HG03095 (cell line): Measurements from ENCODE around the gene TPI1.

Source experiments
- ATAC-seq: cut with Tn5 transposase; IDR thresholded peaks from one replicate; pipeline ENCODE4 v1.9.1; 2021; ENCODE audit warnings: moderate library complexity; ENCODE audit not compliant: unreplicated experiment

The TPI1 gene

DNA sequence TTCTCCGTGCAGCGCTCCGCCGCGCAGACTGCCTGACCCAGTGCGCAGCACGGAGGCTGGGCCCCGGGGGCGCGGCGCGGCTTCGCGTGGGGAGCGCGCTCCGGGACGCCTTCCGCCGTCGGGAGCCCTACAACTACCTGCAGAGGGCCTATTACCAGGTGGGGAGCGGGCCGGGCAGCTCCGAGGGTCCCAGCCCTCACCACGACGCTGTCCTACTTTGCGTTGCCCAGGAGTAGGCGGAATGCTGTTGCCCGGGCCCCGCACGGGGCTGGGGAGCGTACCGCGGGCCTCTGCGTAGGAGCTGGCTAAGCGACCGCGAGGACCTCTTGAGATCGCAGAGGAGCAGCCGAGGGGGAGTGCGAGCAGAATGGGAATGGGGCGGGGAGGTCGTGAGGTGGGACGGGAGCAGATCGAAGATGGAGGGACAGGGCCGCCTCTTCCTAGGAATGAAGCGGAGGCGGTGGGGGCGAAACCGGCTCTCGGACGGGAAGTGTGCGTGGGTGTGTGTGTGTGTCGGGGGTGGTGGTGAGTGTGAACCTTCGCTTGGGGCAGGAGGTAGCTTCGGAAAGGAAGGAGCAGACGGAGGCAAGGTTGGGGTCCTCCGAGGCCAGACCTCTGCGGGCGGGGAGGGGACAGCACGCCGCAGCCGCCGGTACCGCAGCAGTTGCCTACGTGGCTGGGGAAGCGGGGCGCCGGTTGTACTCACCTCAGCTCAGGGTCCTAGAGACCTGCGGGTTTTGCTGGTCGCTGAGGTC is 38.4 kb upstream of the TPI1 start:
- no peak for ATAC-seq

DNA sequence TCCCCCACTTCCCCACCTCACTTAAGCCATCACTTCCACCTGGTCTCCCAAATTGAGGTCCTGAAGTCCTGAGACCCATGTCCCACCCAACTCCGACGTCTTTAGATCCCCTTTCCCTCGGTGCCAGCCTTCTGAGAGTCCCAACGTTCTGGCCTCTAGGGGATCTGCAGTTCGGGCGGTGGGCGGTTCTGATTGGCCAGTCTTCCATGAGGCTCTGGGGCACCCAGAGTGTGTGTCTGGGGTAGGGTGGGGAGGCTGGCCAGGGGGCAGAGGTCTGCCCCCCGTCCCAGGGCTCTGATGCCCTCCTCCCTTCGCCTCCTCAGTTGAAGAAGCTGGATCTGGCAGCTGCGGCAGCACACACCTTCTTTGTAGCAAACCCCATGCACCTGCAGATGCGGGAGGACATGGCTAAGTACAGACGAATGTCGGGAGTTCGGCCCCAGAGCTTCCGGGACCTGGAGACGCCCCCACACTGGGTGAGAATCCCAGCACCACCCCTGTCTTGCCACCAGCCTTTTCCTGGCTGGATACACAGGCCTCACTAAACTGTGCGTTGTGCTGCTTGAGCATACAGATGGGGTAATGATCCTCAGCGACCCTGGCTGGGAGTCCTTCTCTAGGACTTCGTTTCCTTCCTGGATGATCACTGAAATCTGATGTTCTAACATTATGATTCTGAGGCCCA is 37.7 kb upstream of the TPI1 start:
- no peak for ATAC-seq

DNA sequence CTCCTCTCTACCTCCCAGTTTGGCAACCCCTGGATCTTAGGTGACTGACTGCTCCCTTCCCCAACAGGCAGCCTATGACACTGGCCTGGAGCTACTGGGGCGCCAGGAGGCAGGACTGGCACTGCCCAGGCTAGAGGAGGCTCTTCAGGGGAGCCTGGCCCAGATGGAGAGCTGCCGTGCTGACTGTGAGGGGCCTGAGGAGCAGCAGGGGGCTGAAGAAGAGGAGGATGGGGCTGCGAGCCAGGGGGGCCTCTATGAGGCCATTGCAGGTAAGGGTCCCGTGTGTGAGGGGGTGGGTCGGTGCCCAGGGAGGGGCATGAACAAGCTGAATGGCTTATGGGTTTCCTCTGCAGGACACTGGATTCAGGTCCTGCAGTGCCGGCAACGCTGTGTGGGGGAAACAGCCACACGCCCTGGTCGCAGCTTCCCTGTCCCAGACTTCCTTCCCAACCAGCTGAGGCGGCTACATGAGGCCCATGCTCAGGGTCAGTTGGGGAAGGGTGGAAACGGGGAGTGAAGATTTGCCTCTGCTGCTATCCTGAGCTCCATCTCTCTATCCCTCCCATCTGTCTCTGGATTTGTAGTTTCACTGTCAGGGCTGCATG is 36.9 kb upstream of the TPI1 start:
- ATAC-seq, result no peak

DNA sequence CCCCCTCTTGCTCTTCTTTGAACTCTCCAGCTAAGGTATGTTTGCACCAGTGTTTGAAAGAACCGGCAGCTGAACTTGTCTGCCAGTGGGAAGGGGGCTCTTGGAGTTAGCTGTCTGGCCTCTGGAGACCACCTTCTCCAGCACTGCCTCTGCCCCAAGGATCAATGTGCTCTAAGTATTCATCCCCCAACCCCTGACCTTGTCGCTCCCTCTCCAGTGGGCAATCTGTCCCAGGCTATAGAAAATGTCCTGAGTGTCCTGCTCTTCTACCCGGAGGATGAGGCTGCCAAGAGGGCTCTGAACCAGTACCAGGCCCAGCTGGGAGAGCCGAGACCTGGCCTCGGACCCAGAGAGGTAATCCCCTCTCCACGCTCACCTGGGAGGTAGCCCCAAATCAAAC is 36.3 kb upstream of the TPI1 start:
- no peak for ATAC-seq

DNA sequence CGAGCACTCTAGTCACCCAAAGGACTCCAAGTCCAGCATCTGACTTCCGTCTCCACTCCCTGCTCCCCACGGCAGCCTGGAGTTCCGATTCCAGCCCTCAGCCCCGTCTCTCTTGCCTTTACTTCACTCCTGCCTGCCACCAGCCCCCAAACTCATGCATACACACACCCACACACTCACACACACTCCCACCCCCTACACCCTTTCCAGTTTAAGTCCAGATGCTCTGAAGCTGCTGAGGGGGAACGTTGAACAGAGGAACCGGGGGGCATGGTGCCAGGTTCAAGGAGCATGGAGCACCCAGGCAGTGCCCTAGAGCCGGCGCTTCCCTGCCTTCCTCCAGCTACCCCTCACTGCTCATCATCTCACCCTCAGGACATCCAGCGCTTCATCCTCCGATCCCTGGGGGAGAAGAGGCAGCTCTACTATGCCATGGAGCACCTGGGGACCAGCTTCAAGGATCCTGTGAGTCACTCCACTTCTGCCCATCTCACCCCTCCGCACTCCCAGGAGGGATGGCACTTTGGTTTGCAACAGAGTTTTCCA is 35.8 kb upstream of the TPI1 start:
- no peak for ATAC-seq

DNA sequence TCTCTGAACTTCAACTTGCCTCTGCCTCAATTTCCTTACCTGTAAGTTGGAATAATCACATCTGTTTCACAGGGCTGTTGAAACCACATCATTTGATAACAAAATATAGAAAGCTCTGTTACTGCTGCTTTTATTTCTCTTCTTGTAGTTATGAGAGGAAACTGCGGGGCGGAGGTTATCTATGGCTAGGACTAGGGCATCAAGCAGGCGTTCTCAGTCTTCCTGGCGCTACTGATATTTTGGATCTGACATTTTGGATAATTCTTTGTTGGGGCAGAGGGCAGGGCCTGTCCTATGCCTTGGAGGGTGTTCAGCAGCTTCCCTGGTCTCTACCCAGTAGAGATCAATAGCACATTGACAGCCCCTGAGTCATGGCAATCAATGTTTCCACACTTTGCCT is 35.2 kb upstream of the TPI1 start:
- ATAC-seq, result no peak

DNA sequence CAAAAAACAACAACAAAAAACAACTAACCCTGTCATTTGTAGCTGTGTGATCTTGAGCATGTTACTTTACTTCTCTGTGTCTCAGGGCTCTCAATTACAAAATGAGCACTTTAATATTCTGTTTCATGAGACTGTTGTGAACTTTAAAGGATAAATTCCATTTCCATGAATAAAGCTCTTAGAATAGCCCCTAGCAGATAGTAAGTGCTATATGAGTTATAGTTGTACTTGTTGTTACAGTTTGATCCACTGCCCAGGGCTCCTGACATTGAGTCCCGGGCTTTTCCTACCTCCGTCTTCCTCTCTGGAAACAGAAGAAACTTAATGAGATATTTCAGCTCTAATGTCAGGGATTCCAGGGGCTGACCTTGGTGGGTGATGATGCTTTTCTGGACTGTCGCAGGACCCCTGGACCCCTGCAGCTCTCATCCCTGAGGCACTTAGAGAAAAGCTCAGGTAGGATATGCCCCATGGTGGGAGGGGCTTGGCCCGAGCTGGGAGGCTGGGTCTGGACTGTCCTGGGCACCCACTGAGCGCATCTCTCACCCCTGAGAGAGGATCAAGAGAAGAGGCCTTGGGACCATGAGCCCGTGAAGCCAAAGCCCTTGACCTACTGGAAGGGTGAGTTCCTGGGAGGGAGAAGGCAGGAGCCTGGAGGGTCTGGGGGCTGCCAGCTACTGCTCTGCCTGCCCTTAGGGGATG is 34.0 kb upstream of the TPI1 start:
- no peak for ATAC-seq

DNA sequence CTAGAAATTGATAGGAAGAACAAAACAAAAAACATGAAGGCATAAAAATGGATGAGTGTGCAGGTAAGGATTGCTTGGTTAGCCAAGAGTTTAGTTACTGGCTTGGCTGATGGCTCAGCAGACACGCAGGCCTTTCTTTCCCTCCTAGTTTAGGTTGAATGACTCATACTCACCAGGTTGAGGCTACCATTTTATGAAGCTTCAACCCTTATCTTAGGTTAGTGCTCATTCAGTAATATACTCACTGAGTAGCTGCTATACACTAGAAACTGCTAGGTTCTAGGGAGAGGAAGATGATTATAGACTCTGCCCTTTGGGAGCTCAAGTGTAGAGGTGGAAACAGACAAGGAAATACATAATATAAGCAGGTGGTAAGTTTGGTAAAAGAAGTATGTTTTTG is 33.1 kb upstream of the TPI1 start:
- ATAC-seq, result no peak

DNA sequence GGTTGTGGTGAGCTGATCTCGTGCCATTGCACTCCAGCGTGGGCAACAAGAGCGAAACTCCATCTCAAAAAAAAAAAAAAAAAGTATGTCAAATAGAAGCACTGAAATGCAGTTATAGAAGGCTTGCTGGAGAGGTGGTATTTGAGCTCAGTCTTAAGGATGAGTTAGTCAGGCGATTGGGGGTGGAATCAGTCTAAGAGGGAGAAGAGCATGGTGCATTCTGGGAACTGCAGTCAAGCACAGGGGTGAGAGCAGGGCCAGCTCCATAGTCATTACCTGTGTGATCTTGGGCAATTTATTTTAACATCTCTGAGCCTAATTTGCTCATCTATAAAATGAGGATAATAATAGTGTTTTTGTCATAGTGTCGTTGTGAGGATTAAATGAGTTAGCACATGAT is 32.5 kb upstream of the TPI1 start:
- no peak for ATAC-seq

DNA sequence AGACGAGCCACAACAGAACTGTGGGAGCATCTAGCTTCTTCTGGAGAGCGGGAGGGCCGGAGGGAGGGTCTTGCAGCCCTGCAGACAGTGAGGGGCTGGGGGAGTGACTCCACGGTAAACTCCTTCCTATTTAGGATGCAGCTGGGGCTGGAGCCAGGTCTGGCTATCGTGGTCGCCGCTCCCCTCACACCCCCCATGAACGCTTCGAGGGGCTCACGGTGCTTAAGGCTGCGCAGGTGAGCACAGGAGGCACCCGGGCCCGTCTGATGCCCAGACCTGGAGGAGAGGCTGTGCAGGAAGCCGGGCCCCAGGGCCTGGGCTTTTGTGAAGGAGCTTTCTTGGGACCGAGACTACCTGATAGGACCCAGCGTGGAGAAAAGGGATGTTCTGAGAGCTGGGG is 30.5 kb upstream of the TPI1 start:
- ATAC-seq, result no peak

DNA sequence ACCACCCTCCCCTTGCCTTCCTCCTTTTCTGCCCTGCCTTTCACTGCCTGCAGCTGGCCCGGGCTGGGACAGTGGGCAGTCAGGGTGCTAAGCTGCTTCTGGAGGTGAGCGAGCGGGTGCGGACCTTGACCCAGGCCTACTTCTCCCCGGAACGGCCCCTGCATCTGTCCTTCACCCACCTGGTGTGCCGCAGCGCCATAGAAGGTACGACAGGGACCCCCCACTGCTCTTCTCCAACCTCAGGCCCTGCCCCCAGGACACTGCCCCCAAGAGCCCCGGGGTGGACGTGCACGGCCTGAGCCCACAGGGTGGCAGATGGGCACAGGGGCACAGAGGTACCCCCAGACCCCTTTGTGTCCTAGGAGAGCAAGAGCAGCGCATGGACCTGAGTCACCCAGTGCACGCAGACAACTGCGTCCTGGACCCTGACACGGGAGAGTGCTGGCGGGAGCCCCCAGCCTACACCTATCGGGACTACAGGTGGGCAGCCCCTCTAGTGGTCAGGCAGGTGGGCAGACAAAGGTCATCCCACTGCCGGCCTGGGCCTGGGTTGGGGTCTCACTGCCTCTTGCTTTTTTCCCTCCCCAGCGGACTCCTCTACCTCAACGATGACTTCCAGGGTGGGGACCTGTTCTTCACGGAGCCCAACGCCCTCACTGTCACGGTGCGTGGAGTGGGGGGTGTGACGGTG is 29.8 kb upstream of the TPI1 start:
- ATAC-seq, result no peak

DNA sequence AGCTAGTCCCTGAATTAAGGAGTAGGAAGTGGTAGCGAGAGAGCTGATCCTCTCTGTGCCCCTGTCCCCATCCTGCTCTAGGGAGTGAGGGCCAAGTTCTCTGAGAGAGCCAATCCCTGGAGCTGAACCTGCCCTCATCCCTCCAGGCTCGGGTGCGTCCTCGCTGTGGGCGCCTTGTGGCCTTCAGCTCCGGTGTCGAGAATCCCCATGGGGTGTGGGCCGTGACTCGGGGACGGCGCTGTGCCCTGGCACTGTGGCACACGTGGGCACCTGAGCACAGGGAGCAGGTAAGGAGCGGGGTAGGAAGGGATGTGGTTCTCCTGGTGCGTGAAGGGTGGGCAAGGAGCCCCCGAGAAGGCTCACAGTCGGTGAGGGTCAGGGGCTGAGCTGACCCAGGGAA is 28.5 kb upstream of the TPI1 start:
- ATAC-seq, result no peak

DNA sequence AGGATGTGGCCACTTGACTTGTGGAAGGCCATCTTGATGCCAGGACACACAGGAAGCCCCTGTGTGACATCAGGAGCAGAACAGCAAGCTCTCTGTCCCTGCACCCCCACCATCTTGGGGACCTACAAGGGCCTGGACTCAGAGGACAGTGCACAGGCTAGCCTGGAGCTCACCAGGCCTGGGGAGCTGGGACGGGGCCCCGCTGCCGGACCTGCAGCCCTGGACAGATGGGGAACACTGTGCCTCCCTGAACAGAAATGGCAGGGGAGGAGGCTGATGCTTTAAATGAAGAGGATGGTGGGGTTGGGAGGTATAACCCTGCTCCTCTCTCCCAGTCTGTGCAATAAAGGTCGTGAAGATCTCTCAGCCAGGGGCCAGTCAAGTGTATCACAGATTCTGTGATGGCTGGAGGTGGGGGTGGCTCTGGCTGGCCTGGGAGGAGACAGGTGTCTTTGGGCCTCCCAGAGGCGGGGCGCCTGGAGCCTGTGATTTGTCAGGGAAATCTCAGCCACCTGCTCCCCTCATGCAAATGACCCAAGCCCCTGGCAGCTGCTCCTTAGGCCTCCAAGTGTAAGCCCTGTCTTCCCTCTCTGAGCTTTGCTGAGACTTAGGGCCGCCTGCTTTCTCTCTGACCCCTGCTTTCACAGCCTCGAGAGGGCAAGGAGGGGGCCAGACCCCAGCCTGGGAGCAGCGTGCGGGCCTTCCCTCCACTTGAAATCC is 27.7 kb upstream of the TPI1 start:
- ATAC-seq, result peak; percentile 87

DNA sequence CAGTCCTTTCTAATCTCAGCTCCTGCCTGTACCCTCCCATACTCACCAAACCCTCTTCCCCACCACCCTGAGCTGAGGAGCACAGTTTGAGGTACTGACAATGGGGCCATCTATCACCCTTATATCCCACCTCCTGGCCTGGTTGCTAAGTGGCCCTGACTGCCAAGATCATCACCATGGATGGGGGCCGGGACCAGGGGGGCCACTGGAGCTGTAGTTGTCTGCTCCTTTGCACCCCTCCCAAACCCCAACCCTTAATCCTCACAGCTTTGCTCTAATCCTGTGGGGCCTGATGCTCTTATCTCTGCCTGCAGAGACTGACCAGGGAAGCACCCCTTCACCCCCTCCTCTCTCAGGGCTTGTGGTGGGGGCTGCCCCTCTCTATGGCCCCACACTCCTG is 27.0 kb upstream of the TPI1 start:
- no peak for ATAC-seq

DNA sequence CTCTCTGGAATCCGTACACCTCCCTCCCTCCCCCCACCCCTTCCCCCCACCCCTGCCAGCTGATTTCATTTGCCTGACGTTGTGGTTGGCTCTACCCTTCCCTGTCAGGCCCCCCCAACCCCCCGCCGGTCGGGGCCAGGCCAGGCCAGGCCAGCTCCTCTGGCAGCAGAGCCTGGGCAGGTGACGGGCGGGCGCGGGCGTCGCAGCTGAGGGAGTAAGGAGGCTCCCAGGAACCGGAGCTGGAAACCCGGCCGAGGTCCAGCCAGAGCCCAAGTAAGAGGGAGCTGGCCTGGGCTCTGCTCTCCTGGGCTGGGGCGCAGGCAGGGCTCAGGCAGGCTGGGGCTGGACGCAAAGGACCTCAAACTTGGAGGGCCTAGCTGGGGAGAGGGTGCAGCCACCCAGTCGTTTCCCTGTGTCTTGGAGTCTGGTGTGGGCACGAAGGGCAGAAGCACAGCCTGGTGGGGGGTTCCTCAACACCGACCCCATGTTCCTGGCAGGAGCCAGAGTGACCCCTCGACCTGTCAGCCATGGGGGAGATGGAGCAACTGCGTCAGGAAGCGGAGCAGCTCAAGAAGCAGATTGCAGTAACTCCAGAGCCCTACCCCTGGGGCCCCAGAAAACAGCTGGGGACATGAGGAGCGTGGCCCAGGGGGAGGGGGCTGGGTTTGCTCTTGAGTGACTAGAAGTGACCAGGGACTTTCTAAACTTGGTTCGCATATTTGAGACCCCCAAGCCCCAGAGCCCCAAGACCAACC is 26.4 kb upstream of the TPI1 start, which contains the start of gene GNB3:
Gene GNB3 (plus strand): TSS at position 165 of the 755 bp plus-strand sequence. CDS start 363 bp downstream, at position 528.
- ATAC-seq, result no peak

DNA sequence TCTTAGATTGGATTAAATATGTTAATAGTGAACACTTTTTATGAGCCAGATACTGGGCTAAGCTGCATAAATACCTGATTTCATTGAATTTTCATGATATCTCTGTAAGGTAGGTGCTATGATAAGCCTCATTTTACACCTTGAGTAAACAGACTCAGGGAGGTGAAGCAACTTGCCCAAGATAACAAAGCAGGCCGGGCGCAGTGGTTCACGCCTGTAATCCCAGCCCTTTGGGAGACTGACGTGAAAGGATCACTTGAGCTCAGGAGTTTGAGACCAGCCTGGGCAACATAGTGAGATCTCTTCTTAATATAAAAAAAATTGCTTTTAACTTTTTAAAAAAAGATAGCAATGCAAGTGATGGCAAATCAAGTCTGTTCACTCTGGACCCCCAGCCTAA is 25.3 kb upstream of the TPI1 start:
- ATAC-seq, result no peak

DNA sequence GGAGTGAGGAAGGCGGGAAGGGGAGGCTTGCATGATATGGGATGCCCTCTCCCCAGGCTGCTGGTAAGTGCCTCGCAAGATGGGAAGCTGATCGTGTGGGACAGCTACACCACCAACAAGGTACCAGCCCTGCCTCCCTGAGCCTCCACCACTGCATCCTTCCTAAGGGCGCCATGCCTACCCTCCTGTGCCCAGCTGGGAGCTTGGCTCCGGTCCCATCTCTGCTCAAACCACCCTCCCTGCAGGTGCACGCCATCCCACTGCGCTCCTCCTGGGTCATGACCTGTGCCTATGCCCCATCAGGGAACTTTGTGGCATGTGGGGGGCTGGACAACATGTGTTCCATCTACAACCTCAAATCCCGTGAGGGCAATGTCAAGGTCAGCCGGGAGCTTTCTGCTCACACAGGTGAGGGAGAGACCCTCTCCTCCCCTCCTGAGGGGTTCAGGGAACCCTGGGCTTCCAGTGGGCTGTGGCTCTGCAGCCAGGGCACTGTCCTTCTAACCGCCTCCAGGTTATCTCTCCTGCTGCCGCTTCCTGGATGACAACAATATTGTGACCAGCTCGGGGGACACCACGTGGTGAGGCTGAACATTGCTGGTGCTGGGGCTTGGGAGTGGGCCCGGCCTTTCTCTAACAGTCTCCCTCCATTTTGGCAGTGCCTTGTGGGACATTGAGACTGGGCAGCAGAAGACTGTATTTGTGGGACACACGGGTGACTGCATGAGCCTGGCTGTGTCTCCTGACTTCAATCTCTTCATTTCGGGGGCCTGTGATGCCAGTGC is 24.0 kb upstream of the TPI1 start:
- ATAC-seq, result no peak

DNA sequence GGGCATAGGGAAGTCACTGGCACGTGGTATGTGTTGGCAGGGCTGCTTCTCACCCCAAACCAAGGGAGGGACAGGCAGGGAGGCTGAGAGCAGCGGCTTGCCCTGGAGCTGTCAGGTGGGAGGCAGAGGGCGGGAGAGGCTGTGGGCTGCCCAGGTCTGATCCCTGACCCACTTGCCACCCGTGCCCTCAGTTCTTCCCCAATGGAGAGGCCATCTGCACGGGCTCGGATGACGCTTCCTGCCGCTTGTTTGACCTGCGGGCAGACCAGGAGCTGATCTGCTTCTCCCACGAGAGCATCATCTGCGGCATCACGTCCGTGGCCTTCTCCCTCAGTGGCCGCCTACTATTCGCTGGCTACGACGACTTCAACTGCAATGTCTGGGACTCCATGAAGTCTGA is 21.9 kb upstream of the TPI1 start:
- ATAC-seq, result no peak
